ENCODE results near the gene NBAS.
A peak's percentile ranks its signal among the peaks of the same experiment; 100 is the strongest.

The NBAS gene

DNA sequence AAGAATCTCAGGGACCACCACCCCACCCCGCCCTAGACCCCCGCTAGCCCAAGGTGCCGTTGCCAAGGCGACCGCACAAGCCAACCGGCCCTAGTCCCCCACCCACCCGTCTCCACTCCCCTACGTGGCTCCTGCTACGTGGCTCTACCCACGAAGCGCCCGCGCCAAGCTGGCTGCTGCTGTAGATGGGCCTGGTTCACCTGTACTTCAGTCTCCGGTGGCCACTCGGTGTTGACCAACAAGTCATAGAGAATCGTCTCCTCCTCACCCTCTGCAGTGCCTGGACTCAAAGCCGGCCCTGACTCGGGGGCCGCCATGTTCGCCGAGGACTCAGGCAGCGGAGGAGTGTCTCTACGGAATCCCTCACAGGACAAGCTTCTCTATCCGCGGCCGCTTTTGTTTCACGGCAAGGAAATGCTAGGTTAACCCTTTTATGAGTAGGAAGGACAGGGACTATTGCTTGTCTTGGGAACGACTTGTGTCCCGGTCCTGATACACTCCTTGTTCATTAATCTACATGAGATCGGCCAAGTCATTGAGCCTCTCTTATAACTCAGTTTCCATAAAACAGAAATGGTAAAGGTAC lies at the start of gene NBAS:
Gene NBAS, minus strand, starts transcription at position 347 of the 586 bp plus-strand sequence. Its CDS starts 30 bp downstream, at position 317.
- peak; percentile 59 for DNase-seq

DNA sequence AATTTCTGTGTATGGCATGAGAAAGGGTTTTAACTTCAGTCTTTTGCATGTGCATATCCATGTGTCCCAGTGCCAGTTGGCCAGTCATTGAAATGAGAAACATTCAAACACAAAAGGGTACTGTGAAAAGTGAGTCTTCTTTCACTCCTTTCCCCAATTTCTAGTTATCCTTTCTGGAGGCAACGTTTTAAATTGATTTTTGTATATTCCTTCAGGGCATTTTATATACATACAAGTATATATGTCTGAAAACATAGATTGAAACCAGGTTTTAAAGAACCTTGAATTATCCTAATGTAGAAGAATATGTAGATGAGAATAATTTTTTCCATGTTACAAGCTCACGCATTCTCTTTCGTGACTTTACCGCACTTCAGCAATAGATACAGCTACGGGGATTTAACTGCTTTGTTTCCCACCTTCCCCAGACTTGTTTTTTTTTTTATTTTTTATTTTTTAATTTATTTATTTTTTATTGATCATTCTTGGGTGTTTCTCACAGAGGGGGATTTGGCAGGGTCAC lies 49.4 kb upstream of the NBAS start:
- DNase-seq = no peak

DNA sequence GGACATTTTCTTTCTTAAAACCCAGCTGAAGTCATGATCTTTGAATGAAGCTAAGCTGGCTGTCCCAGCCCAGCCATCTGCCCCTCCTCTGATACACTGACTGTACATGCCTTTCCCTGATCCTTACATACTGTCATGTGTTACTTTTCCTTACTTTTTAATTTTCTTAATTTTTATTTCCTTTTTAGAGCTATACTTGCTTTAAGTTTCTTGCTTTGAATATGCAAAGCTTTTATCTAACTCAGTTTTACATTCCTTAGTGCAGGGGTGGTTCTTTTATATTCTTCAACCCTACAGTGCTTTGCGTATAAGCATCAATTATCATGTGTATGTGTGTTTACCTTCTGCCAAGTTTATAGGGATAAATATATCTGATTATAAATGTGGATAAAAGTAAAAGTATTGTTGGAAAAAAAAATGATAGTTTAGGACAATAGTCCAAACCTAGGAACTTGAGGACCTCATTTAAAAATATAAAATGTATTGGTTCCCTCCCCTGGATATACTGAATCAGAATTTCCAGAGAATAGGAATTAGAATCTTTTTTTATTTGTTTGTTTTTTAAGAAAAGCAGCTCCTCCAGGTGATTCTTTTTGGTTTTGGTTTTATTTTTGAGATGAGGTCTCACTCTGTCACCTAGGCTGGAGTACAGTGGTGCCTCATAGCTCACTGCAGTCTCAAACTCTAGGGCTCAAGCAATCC lies 48.4 kb upstream of the NBAS start:
- DNase-seq = no peak

DNA sequence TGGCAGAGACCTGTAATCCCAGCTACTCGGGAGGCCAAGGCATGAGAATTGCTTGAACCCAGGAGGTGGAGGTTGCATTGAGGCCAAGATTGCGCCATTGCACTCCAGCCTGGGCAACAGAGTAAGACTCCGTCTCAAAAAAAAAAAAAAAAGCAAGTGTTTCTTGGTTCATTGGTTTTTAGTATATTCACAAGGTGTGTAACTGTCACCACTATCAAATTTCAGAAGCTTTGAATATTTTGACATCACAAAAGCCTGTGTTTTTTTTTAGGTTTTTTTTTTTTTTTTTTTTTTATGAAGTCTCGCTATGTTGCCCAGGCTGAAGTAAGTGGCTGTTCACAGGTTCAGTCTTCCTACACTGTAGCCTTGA lies 47.2 kb upstream of the NBAS start:
- DNase-seq = no peak

DNA sequence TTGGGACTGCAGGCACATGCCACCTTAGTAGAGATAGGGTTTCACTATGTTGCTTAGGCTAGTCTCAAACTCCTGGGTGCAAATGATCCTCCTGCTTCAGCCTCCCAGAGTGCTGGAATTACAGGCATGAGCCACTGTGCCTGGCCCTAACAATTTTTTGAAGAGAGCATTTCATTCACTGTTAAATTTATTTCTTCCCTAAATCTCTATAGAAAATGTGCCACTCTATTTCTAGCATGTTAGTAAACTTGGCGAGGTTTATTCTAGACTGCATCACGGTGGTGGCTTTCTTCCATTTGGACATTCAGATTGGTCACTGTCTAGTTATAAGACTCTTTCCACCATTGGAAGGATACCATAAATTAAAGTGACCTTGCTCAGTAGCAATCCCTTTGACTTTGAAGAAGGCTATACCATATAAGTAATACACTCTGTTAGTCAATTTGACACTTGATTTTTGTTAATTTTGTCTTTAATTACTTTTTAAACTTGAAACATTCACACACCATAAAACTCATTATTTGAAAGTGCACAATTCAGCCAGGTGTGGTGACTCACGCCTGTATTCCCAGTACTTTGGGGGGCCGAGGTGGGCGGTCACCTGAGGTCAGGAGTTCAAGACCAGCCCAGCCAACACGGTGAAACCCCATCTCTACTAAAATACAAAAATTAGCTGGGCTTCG lies 46.7 kb upstream of the NBAS start:
- no peak for DNase-seq

DNA sequence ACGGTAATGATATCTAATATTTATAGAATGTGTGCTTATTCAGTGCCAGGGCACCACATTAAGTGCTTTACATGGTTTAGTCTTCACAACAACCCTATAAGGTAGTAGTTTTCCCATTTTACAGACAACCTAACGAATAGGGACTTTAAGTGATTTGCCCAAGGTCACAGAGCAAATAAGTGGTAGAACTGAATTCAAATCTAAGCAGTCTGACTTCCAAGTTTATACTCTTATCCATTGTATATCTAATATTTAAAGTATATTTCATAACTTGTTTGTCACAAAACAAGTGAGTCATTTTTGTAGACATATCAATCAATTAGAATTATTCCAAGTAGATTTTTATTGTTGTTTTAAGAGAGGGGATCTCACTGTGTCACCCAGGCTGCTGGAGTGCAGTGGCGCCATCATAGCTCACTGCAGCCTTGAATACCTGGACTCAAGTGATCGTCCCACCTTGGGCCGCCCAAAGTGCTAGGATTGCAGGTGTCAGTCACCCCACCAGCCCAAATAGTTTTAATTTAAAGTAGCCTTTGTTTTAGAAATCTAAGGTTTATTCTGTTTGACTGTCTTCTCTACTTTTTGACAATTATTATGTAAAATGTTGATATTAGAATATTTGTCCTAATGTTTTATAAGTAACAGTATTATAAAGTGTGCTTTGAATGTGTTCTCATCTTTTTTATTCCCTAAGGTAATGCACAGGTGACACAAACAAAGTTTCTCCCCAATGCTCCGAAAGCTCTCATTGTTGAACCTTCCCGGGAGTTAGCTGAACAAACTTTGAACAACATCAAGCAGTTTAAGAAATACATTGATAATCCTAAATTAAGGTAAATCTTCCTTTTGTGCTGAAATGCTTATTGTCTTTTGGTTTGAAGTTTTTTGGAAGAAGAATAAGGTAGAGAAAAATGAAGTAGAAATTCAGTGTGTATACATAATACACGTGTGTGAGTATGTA lies 45.6 kb upstream of the NBAS start:
- DNase-seq = no peak

DNA sequence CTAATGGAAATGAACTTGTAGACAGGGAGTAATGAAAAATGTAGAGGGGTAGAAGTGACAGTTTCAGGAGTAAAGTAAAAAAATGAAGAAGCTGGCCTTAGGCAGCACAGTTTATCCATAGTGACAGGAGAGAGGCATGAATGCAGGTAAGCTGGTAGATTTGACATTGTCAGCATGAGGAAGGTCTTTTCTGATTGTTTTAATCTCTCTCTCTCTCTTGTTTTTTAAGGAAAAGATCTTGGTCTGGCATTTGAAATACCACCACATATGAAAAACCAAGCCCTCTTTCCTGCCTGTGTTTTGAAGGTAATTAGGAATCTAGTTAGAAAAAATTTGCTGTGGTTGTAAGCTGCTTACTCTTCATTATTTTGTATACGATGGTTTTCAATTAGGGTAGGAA lies 44.6 kb upstream of the NBAS start:
- no peak for DNase-seq

DNA sequence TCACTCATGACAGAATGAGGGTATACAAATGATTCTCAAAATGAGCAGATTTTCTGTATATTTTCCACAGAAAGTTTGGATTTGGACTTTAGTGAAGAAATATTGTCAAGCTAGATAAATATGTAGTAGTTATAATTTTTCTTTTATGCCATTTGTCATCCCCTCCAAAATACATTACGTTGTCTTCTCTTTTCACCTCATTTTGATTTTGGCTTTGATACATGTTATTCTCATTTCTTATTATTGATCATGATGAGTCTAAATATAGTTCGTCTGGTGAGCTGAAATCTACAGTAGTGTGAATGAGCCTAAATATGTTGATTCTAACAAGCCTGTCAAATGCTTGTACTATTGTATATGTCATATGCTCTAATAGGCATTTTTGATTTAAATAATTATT lies 42.8 kb upstream of the NBAS start:
- DNase-seq = no peak

DNA sequence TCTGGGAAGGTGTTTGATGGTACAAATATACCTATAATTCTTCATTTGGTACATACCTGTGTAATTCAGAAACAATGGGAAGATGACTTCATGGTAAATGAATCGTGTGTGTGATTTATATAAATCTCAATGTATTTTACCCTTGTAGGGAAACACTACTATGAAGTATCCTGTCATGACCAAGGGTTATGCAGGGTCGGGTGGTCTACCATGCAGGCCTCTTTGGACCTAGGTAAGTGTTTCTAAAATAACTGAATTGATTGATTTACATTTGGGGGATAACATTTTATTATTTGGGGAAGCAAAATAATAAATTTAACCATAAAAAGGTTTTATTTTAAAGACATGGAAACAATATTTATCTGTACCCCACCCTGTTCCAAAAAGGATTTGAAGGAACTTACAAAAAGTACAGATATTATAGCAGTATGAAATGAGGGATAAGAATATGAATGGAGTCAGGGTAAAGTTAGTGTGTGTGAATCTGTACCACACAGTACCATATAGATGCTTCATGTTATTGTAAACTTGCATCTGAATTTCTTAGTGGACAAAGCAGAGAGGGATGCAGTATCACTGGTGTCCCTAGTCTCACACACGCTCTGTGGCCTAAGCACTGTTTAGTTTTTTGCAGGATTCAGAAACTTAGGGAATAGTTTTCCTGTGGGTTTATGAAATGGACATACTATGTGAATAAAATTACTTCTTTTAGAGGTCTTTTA lies 42.1 kb upstream of the NBAS start:
- DNase-seq = no peak

DNA sequence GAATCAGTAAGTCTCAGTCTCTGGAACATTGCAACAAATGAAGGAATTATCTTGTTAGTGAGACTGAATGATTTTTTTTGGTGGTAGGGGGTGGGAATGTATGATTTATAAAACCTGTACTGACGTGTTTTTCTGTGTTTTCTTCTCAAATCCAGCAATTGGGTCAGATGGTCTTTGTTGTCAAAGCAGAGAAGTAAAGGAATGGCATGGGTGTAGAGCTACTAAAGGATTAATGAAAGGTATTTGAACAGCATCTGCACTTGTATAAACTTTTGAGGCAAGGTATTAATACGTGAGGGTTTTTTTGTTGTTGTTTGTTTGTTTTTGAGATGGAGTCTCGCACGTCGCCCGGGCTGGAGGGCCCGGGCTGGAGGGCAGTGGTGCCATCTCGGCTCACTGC lies 41.3 kb upstream of the NBAS start:
- DNase-seq = no peak

DNA sequence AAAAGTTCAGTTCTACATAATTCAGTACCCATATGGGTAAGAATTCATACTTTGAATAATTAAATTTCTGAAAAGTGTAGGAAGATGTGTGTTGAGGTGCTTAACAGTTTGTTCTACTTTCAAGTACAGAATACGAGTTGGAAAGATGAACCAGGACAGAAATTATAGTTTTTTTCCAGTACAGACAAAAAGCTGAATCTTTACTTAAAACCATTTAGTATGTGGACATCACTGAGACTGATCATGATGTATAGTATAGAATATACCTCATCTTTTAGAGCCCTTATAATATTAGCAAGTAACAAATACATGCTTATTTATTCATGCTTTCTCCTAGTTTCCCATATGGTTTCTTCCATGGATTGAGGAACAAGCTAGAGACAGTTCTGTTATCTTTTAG lies 40.5 kb upstream of the NBAS start:
- DNase-seq = no peak

DNA sequence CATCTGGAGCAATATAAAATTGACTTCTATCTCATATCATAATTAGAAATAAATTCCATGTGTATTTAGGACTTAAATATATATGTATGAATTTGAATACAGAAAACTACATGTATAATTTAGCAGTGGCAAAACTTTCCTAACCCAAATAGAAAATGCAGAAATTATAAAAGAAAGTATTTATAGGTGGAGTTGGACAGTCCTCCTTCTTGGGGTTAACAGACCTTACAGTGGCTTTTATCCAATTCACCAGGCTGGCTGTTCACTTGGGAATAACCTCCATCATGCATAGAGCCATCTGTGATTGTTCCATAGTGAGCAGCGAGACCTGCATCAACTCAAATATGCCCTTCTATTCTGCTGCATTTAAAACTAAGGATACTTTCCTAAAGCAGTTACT lies 38.9 kb upstream of the NBAS start:
- DNase-seq = no peak

DNA sequence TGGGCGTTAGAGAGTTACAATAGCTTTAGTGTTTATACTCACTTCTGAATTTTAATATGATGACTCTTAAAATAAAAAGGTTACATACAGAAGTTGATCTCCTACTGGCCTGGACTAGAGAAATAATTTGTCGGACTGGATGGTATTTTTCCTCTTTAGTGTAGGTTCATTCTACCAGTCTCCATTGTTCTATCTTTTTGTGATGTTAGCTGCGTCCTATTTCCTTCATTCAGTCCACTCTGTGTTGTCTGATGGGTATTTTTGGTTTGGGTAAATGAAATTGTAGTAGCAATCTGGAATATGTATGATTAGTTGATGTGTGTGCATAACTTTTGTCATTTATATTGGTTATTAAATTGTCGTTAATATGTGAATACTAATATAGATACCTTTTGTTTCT lies 35.8 kb upstream of the NBAS start:
- no peak for DNase-seq

DNA sequence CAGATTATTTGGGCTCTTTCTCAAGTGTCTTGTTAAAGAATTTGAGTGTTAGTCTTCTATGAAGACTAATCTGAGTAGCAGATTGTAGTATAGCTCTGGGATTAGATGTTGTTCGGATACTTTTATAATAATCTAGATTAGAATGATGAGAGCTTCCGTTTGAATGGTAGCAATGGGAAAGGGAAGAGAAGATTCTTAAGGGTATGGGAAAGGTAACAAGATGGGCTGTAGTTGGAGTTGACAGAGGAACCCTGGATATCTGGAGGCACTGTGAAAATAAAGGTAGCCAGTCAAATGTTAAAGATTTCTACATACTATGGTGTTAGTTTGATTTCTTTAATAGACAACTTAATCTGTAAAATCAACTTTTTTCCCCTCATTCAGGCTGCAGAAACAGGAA lies 35.2 kb upstream of the NBAS start:
- DNase-seq = no peak

DNA sequence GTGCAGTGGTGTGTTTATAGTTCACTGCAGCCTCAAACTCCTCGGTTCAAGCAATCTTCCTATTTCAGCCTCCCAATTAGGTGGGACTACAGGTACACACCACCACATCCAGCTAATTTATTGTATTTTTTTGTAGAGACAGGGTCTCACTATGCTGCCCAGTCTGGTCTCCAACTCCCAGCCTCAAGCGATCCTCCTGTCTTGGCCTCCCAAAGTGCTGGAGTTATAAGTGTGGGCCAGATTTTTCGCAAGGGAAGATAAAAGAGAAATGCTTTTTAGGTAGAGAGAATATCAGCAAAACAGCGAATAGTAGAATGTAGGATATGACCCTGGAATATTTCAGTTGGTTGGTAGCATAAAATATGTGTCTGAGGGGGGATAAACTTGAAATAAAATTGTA lies 34.8 kb upstream of the NBAS start:
- DNase-seq = no peak

DNA sequence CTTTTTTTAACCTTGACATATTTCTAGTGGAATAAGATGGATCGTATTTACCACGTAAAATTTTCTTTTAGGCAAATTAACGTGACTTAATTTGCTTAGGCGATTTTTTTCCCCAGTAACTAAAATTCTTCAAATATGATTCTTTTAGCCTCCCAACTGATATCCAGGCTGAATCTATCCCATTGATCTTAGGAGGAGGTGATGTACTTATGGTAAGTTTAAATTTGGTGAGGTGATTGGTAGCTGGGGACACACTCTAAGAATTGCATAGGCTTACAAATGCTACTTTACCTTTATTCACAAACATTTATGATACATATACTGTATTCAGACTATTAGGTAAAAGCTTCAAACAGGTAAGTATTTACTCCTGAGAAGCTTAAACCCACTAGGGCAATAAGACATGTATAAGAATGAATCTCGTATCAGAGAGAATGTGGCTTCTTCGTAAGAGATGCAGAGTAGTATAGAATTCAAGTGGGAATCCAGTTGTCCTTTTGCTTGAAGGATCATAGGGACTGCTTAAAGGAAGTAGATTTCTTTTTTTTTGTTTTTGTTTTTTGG lies 34.3 kb upstream of the NBAS start:
- no peak for DNase-seq

DNA sequence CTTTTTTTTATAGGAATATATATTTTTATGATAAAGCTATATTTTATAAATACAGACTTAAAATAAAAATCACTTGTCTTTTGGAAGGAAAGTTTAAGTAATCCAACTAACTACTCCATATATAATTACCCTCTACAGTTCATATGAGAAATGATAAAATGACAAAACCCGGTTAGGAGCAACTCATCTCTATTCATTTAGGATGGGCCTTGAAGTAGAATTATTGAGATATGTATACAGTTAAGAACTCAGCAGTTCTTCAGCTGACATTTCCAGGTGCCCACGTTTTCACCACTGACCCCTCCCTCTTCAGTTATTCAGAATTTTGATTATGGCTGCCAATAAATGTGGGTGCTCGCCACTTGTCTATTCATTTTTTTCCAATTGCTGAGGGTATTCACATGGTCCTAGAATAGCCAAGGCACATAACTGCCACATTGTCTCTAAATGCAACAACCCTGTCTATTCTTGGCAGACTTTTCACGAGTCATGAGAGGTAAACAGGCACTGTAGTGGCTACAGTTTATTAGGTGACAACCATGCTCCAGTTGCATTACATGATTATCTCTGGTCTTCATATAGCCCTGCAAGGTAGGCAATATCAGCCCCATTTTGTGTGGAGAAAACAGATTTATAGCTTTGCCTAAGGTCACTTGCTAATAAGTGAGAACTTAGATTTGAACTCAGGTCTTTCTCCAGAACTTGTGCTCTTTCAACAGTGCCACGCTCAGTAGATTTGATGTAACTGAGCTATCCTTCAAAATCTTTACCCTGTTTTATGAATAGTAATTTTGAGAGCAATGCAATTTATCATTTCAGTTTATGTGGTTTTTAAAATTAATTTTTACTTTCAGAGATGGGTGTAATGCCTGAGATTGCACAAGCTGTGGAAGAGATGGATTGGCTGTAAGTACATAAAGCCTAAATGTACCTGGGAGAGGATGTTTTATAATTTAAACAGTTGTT lies 33.4 kb upstream of the NBAS start:
- no peak for DNase-seq

DNA sequence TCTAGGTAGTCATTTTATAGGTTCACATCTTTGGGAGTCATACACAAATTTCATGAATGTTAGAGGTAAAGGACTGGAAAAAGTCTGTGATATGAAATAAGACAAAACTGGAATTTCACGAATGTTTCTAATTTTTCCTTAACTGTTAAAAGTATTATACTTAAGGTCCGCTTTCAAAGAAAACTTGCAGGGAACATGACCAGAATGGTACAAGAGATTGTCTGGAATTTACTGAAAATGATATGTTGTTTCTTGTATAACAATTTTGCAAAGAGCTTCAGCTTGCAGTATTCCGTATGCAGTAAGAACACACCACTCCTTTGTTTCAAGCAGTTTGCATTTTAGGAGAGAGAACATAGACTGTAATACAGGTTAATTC lies 32.2 kb upstream of the NBAS start:
- DNase-seq = no peak

DNA sequence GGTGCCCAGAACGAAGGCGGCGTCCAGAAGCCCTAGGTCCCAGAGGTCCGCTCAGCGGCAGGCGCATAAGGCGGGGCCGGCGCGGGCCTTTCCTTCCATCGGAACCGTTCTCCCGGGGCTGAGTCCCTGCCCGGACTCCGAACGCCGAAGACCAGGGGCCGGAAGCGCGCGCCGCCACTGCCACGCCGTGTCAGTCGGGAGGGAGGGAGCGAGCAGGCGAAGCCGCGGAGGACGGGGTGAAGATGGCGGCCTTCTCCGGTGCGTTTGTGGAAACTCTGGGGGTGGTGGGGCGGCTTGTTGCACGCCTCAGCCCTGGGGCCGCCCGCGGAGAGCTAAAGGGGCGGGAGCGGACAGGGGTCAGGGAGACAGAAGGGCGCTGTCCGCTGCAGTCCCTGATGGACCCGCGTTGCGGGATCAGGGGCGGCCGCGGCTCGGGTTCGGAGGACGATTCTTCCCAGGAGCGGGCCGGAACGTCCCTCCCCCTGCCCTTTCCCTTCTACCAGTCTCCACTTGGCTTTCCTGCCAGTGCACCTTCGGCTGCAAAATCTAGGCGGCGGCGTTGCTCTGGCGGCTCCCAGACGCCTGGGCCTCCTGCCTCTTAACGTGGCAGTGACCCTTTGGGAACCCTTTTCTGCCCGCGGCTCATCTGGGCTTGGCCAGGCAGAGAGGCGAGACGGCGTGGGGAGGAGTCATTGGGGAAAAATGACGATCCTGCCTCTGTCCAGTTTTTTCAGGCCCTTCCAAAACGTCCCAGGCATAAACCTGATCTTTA lies 30.7 kb upstream of the NBAS start, which contains the start of gene DDX1:
Gene DDX1, plus strand, starts transcription at position 177 of the 772 bp plus-strand sequence. Its CDS starts 66 bp downstream, at position 243.
- DNase-seq = peak; percentile 55

DNA sequence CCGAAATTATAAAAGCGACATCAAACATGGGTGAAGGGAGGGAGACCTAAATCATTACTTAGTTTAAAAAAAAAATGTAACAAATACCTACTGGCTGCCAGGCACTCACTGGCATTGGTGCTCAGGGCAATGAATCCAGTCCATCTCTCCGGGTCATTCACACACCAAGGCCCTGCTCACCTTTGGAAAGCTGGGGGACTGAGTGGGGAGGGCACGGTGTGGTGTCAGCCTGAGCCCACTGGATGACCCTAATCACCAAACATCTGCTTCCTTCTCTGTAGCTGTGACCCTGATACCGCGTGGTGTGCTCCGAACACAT lies 30.2 kb upstream of the NBAS start:
- DNase-seq = no peak

All from NCI-H2107 (cell line).